ENCODE measurements around the gene POU2AF3. TPM values are rescaled to one million over a fixed set of nuclear protein-coding genes. Genes with fewer than 3 reads are reported as not detected.
"Not testable (repeated sequence)": the region's sequence is repeated elsewhere in the genome, so short reads cannot be mapped to it uniquely, and the experiment has no call there.

POU2AF3 gene
- total RNA-seq, 1 experiment from 2014 or later = 3.0 TPM

GRCh38 chr11:111310723-111311122, 12.4 kb downstream of the POU2AF3 start:
- Histone ChIP-seq H2AFZ (no peak overlapping the region), H3K27ac (no peak overlapping the region), H3K9me3 (ENCODE audit: insufficient read depth, low read depth) (no peaks in the 10 kb centered on the region), H3F3A (ENCODE audit: insufficient read depth, low read depth) (no peaks in the 10 kb centered on the region), H3K9me2 (ENCODE audit: insufficient read depth) (no peaks in the 10 kb centered on the region), H3K36me3 (ENCODE audit: low read depth) (no peaks in the 10 kb centered on the region), H3K79me2 (ENCODE audit: low read depth) (no peaks in the 10 kb centered on the region), H3K4me1 (replicated peaks; ENCODE audit: insufficient read depth) (no peaks in the 10 kb centered on the region), H3K27me3 (ENCODE audit: insufficient read depth, low read depth) (no peaks in the 10 kb centered on the region), H3K4me3 (no peak overlapping the region), H3K4me2 (no peak overlapping the region), H4K20me1 (ENCODE audit: insufficient read depth) (no peaks in the 10 kb centered on the region)
- POLR2A ChIA-PET (ENCODE audit: unreplicated experiment) = no interaction called here
- intact Hi-C loops (cut with micrococcal nuclease; ENCODE audit: unreplicated experiment) = no loop called here
- BruUV-seq (replicated peaks) = no TSS peak
- DNase-seq = no peak
- CTCF ChIA-PET = no interaction called here
- TF ChIP-seq EZH2 (IDR thresholded peaks at IDR 0.05; ENCODE audit: low read depth) (no peak), CTCF (conservative IDR thresholded peaks at IDR 0.05) (no peak)

GRCh38 chr11:111312076-111312475, 13.7 kb downstream of the POU2AF3 start:
- POLR2A ChIA-PET (ENCODE audit: unreplicated experiment) = no interaction called here
- Histone ChIP-seq H4K20me1 (ENCODE audit: insufficient read depth) (no peaks in the 10 kb centered on the region), H3K9me3 (ENCODE audit: insufficient read depth, low read depth) (0 out of 2 replicates have a peak, but pooled peaks cover 4% of the 10 kb centered on the region), H3K9me2 (ENCODE audit: insufficient read depth) (no peaks in the 10 kb centered on the region), H2AFZ (no peak overlapping the region), H3K27ac (no peak overlapping the region), H3K27me3 (ENCODE audit: insufficient read depth, low read depth) (no peaks in the 10 kb centered on the region), H3K4me3 (no peak overlapping the region), H3K4me1 (replicated peaks; ENCODE audit: insufficient read depth) (no peaks in the 10 kb centered on the region), H3K79me2 (ENCODE audit: low read depth) (no peaks in the 10 kb centered on the region), H3F3A (ENCODE audit: insufficient read depth, low read depth) (no peaks in the 10 kb centered on the region), H3K36me3 (ENCODE audit: low read depth) (no peaks in the 10 kb centered on the region), H3K4me2 (no peak overlapping the region)
- TF ChIP-seq EZH2 (IDR thresholded peaks at IDR 0.05; ENCODE audit: low read depth) (no peak), CTCF (conservative IDR thresholded peaks at IDR 0.05) (no peak)
- CTCF ChIA-PET = no interaction called here
- BruUV-seq (replicated peaks) = no TSS peak
- intact Hi-C loops (cut with micrococcal nuclease; ENCODE audit: unreplicated experiment) = no loop called here
- no peak for DNase-seq

GRCh38 chr11:111319296-111319695, 20.9 kb downstream of the POU2AF3 start:
- DNase-seq = no peak
- BruUV-seq (replicated peaks) = no TSS peak
- H3K9me2 ChIP-seq (ENCODE audit: insufficient read depth) = no peaks in the 10 kb centered on the region
- H3K79me2 ChIP-seq (ENCODE audit: low read depth) = no peaks in the 10 kb centered on the region
- intact Hi-C loops (cut with micrococcal nuclease; ENCODE audit: unreplicated experiment) = no loop called here
- H3K36me3 ChIP-seq (ENCODE audit: low read depth) = no peaks in the 10 kb centered on the region
- H2AFZ ChIP-seq = no peak overlapping the region
- no peak overlapping the region for H3K4me2 ChIP-seq
- no peak overlapping the region for H3K4me3 ChIP-seq
- H3K27ac ChIP-seq = no peak overlapping the region
- TF ChIP-seq CTCF (conservative IDR thresholded peaks at IDR 0.05) (no peak), EZH2 (IDR thresholded peaks at IDR 0.05; ENCODE audit: low read depth) (no peak)
- H3K27me3 ChIP-seq (ENCODE audit: insufficient read depth, low read depth) = no peaks in the 10 kb centered on the region
- H3K9me3 ChIP-seq (ENCODE audit: insufficient read depth, low read depth) = 0 out of 2 replicates have a peak, but pooled peaks cover 4% of the 10 kb centered on the region
- POLR2A ChIA-PET (ENCODE audit: unreplicated experiment) = no interaction called here
- no peaks in the 10 kb centered on the region for H4K20me1 ChIP-seq (ENCODE audit: insufficient read depth)
- H3K4me1 ChIP-seq (replicated peaks; ENCODE audit: insufficient read depth) = peaks cover 12% of the 10 kb centered on the region
- CTCF ChIA-PET = no interaction called here
- H3F3A ChIP-seq (ENCODE audit: insufficient read depth, low read depth) = no peaks in the 10 kb centered on the region

DNA sequence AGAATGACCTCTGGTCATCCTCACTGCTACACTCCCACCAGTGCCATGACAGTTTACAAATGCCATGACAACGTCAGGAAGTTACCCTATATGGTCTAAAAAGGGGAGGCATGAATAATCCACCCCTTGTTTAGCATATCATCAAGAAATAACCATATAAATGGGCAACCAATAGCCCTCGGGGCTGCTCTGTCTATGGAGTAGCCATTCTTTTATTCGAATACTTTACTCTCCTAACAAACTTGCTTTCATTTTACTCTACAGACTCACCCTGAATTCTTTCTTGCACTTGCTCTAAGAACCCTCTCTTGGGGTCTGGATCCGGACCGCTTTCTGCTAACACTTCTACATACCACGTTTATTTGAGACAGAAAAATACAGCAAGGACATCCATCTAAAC, 21.9 kb downstream of the POU2AF3 start:
- H3K9me2 ChIP-seq (ENCODE audit: insufficient read depth); intact Hi-C loops (cut with micrococcal nuclease; ENCODE audit: unreplicated experiment); H3K27me3 ChIP-seq (ENCODE audit: insufficient read depth, low read depth); H2AFZ ChIP-seq; H4K20me1 ChIP-seq (ENCODE audit: insufficient read depth); POLR2A ChIA-PET (ENCODE audit: unreplicated experiment); H3K4me2 ChIP-seq; H3K79me2 ChIP-seq (ENCODE audit: low read depth); H3F3A ChIP-seq (ENCODE audit: insufficient read depth, low read depth); DNase-seq; H3K27ac ChIP-seq; H3K36me3 ChIP-seq (ENCODE audit: low read depth); BruUV-seq (replicated peaks); H3K9me3 ChIP-seq (ENCODE audit: insufficient read depth, low read depth); H3K4me3 ChIP-seq: not testable (repeated sequence)
- peaks cover 17% of the 10 kb centered on the region for H3K4me1 ChIP-seq (replicated peaks; ENCODE audit: insufficient read depth)
- CTCF ChIA-PET = interaction anchor here (0.6 kb wide), 1 partner anchor 17 kb away, joined by 4 read pairs; no protein-coding TSS in a partner anchor
